GM21825 (cell line): Measurements from ENCODE around the gene SRC.

ENCODE experiments used
- ATAC-seq: cut with Tn5 transposase; IDR thresholded peaks from one replicate; pipeline ENCODE4 v1.9.1; 2021; ENCODE audit warnings: mild to moderate bottlenecking, moderate library complexity; ENCODE audit not compliant: unreplicated experiment

Gene SRC

GRCh38 chr20:37314617-37315016 is 31.3 kb upstream of the SRC start:
- ATAC-seq: no peak

- no peak for ATAC-seq
Measured at GRCh38 chr20:37315021-37315451, 30.9 kb upstream of the SRC start.

GRCh38 chr20:37315452-37316110 is 30.4 kb upstream of the SRC start:
- peak; percentile 35 for ATAC-seq

GRCh38 chr20:37316116-37316774 is 29.7 kb upstream of the SRC start:
- peak; percentile 67 for ATAC-seq

GRCh38 chr20:37316775-37317170 is 29.2 kb upstream of the SRC start:
- ATAC-seq: no peak

- no peak for ATAC-seq
Measured at GRCh38 chr20:37317316-37317715, 28.6 kb upstream of the SRC start.

- ATAC-seq: no peak
Measured at GRCh38 chr20:37317994-37318640, 27.8 kb upstream of the SRC start.

- no peak for ATAC-seq
Measured at GRCh38 chr20:37319151-37319671, 26.7 kb upstream of the SRC start.

GRCh38 chr20:37323985-37324384 is 22.0 kb upstream of the SRC start:
- no peak for ATAC-seq

GRCh38 chr20:37325206-37325605 is 20.7 kb upstream of the SRC start:
- no peak for ATAC-seq

- ATAC-seq: no peak
Measured at GRCh38 chr20:37326666-37327065, 19.3 kb upstream of the SRC start.

- no peak for ATAC-seq
Measured at GRCh38 chr20:37327748-37328147, 18.2 kb upstream of the SRC start.

GRCh38 chr20:37328149-37328945 is 17.6 kb upstream of the SRC start:
- ATAC-seq: no peak

GRCh38 chr20:37329481-37330165 is 16.3 kb upstream of the SRC start:
- no peak for ATAC-seq

GRCh38 chr20:37330316-37330715 is 15.6 kb upstream of the SRC start:
- ATAC-seq: no peak

- ATAC-seq: no peak
Measured at GRCh38 chr20:37331060-37331857, 14.7 kb upstream of the SRC start.

- no peak for ATAC-seq
Measured at GRCh38 chr20:37333130-37333847, 12.7 kb upstream of the SRC start.

GRCh38 chr20:37333848-37334318 is 12.1 kb upstream of the SRC start:
- ATAC-seq: no peak

GRCh38 chr20:37334450-37334849 is 11.5 kb upstream of the SRC start:
- ATAC-seq: no peak
